Natural killer cell (primary cell): ENCODE measurements around the gene KIRREL1. TPM values are rescaled to one million over a fixed set of nuclear protein-coding genes. Genes with fewer than 3 reads are reported as not detected.

Source experiments
- ATAC-seq, 3 donors: fragments of 150-1000 bp in 2 of 3; fragments of 200-7000 bp in 1 of 3; cut with Tn5 transposase; 1 replicate in 1 of 3; 2 replicates in 2 of 3; pipeline ENCODE4 v1.10.0; 2021; ENCODE audit warnings: mild to moderate bottlenecking in 2 of 3, moderate library complexity in 2 of 3
- DNase-seq, 2 donors: peaks; one replicate each; pipeline versions ENCODE4 v3.0.0 to v3.0.0-alpha.2; 2013 to 2021; ENCODE audit warnings: mixed read lengths in 1 of 2
- H3K27ac ChIP-seq: one replicate; pipeline ENCODE4 v1.5.1; 2013; ENCODE audit warnings: mild to moderate bottlenecking, low read length
- H3K27me3 ChIP-seq: one replicate; pipeline ENCODE4 v1.6.1; 2013; ENCODE audit warnings: low read length; ENCODE audit not compliant: control insufficient read depth, insufficient read depth
- H3K36me3 ChIP-seq: one replicate; pipeline ENCODE4 v1.6.1; 2013; ENCODE audit warnings: low read length; ENCODE audit not compliant: control insufficient read depth, insufficient read depth
- H3K4me1 ChIP-seq: one replicate; pipeline ENCODE4 v1.6.1; 2013; ENCODE audit warnings: low read length; ENCODE audit not compliant: control insufficient read depth, insufficient read depth
- H3K4me3 ChIP-seq: one replicate; pipeline ENCODE4 v1.5.1; 2013; ENCODE audit warnings: low read length
- H3K9me3 ChIP-seq: one replicate; pipeline ENCODE4 v1.6.1; 2013; ENCODE audit warnings: low read length; ENCODE audit not compliant: control insufficient read depth, insufficient read depth
- H3K27ac Mint-ChIP-seq, 2 donors: one replicate each; pipeline ENCODE4 v1.8.0; 2022; ENCODE audit warnings: mild to moderate bottlenecking in 2 of 2, mixed read lengths in 2 of 2, moderate library complexity in 1 of 2
- H3K27me3 Mint-ChIP-seq, 2 donors: one replicate each; pipeline ENCODE4 v1.8.0; 2022; ENCODE audit warnings: low read depth in 2 of 2, mixed read lengths in 2 of 2
- H3K36me3 Mint-ChIP-seq: one replicate; pipeline ENCODE4 v1.8.0; 2022; ENCODE audit warnings: mixed read lengths
- H3K4me1 Mint-ChIP-seq, 2 donors: one replicate each; pipeline ENCODE4 v1.8.0; 2022; ENCODE audit warnings: mixed read lengths in 2 of 2
- H3K4me3 Mint-ChIP-seq: one replicate; pipeline ENCODE4 v1.8.0; 2022; ENCODE audit warnings: mild to moderate bottlenecking, moderate library complexity, mixed read lengths
- H3K9me3 Mint-ChIP-seq, 2 donors: one replicate each; pipeline ENCODE4 v1.8.0; 2022; ENCODE audit warnings: mixed read lengths in 2 of 2
- CTCF ChIP-seq: fragments of 200-600 bp; IDR thresholded peaks from one replicate; pipeline ENCODE4 v1.8.0; 2022; ENCODE audit warnings: antibody characterized with exemption
- WGBS: methylation state at CpG from one replicate; pipeline ENCODE4 v1.1.7; 2013; ENCODE audit warnings: missing lambda C conversion rate; ENCODE audit not compliant: insufficient coverage; 5-methylcytosine and 5-hydroxymethylcytosine counted together
- intact Hi-C: fragments of 100-400 bp; cut with micrococcal nuclease; formaldehyde crosslinking; loops from one replicate; pipeline ENCODE4 v1.14.2; 2022
- total RNA-seq, 4 donors: library from RNA; stranded (reverse); fragments of 120-200 nt in 1 of 4; gene quantifications; one replicate each; pipeline versions ENCODE4 v1.2.3 to v1.2.4, GENCODE V29; 2013 to 2022

KIRREL1 gene
- total RNA-seq, 3 donors from 2014 or later (not counting 1 experiment from before 2014, with no cell fraction given) = not detected

- no peaks in the 10 kb centered on the region for H3K36me3 ChIP-seq
- H3K27ac ChIP-seq = no peak overlapping the region
- no peaks in the 10 kb centered on the region for H3K9me3 ChIP-seq
- H3K9me3 Mint-ChIP-seq = no peaks in the 10 kb centered on the region
- no peak overlapping the region for H3K27ac Mint-ChIP-seq
- no peak overlapping the region for H3K4me3 ChIP-seq
- no peaks in the 10 kb centered on the region for H3K27me3 ChIP-seq
- H3K4me1 Mint-ChIP-seq = no peaks in the 10 kb centered on the region
- H3K4me1 ChIP-seq = no peaks in the 10 kb centered on the region
- H3K36me3 Mint-ChIP-seq = no peaks in the 10 kb centered on the region
- ATAC-seq (no peak), DNase-seq (no peak)
- H3K27me3 Mint-ChIP-seq = peaks cover 0 to 4% of the 10 kb centered on the region in 2 donors
- intact Hi-C loops = no loop called here
- TF ChIP-seq CTCF = no peak
- WGBS = 89% methylated on average over 8 of the region's 8 CpGs
- no peak overlapping the region for H3K4me3 Mint-ChIP-seq
Measured at GRCh38 chr1:158084336-158084735, 90.9 kb downstream of the KIRREL1 start.

GRCh38 chr1:158084747-158085146 is 91.3 kb downstream of the KIRREL1 start:
- no peak for TF ChIP-seq CTCF
- WGBS = 94% methylated on average over 4 of the region's 4 CpGs
- H3K9me3 Mint-ChIP-seq = no peaks in the 10 kb centered on the region

GRCh38 chr1:158087320-158087927 is 94.0 kb downstream of the KIRREL1 start:
- Mint-ChIP-seq H3K27ac (no peak overlapping the region), H3K36me3 (no peaks in the 10 kb centered on the region), H3K27me3 (peaks cover 3 to 7% of the 10 kb centered on the region in 2 donors), H3K4me3 (no peak overlapping the region), H3K9me3 (no peaks in the 10 kb centered on the region), H3K4me1 (no peaks in the 10 kb centered on the region)
- Histone ChIP-seq H3K27me3 (no peaks in the 10 kb centered on the region), H3K36me3 (no peaks in the 10 kb centered on the region), H3K4me1 (no peaks in the 10 kb centered on the region), H3K4me3 (no peak overlapping the region), H3K27ac (no peak overlapping the region), H3K9me3 (no peaks in the 10 kb centered on the region)
- intact Hi-C loops = no loop called here
- DNase-seq = peak in 1 of 2 donors; percentile 37
- TF ChIP-seq CTCF = peak; percentile 60
- peak in 2 of 3 donors; percentile 34 to 74 for ATAC-seq
- WGBS = 76% methylated on average over 7 of the region's 9 CpGs

More at GRCh38 chr1:158084747-158085146, 91.3 kb downstream of the KIRREL1 start:
- no peak overlapping the region for H3K27ac Mint-ChIP-seq
- H3K27me3 Mint-ChIP-seq = peaks cover 0 to 4% of the 10 kb centered on the region in 2 donors
- no peaks in the 10 kb centered on the region for H3K4me1 Mint-ChIP-seq
- H3K4me3 ChIP-seq = no peak overlapping the region
- no peaks in the 10 kb centered on the region for H3K9me3 ChIP-seq
- H3K4me3 Mint-ChIP-seq = no peak overlapping the region
- intact Hi-C loops = no loop called here
- H3K36me3 Mint-ChIP-seq = no peaks in the 10 kb centered on the region
- no peak for ATAC-seq
- H3K36me3 ChIP-seq = no peaks in the 10 kb centered on the region
- H3K4me1 ChIP-seq = no peaks in the 10 kb centered on the region
- DNase-seq = no peak
- no peak overlapping the region for H3K27ac ChIP-seq
- H3K27me3 ChIP-seq = no peaks in the 10 kb centered on the region

- Histone ChIP-seq H3K27me3 (no peaks in the 10 kb centered on the region), H3K27ac (no peak overlapping the region), H3K9me3 (no peaks in the 10 kb centered on the region), H3K4me1 (no peaks in the 10 kb centered on the region), H3K36me3 (no peaks in the 10 kb centered on the region), H3K4me3 (no peak overlapping the region)
- Mint-ChIP-seq H3K27ac (no peak overlapping the region), H3K9me3 (no peaks in the 10 kb centered on the region), H3K36me3 (no peaks in the 10 kb centered on the region), H3K4me3 (no peak overlapping the region), H3K4me1 (no peaks in the 10 kb centered on the region), H3K27me3 (peaks cover 3 to 7% of the 10 kb centered on the region in 2 donors)
- intact Hi-C loops = no loop called here
- no peak for TF ChIP-seq CTCF
- ATAC-seq (no peak), DNase-seq (no peak)
- 95% methylated on average over 16 of the region's 16 CpGs for WGBS
Measured at GRCh38 chr1:158089476-158089875, 96.0 kb downstream of the KIRREL1 start.
